SJCRH30 (cell line): ENCODE results near the gene NECTIN2. TPM values are rescaled to one million over a fixed set of nuclear protein-coding genes. Genes with fewer than 3 reads are reported as not detected.
"Not testable (repeated sequence)": the region's sequence is repeated elsewhere in the genome, so short reads cannot be mapped to it uniquely, and the experiment has no call there.

Source experiments
- DNase-seq, 2 experiments: peaks; one replicate each; pipeline ENCODE4 v3.0.0-alpha.2; 2015 to 2020
- H3K27ac ChIP-seq: fragments of 250-450 bp; sonication (Bioruptor Pico); 2 replicates; pipeline ENCODE4 v1.5.1; 2020; ENCODE audit warnings: mild to moderate bottlenecking, moderate library complexity
- H3K27me3 ChIP-seq: fragments of 250-450 bp; sonication (Bioruptor Pico); 2 replicates; pipeline ENCODE4 v1.5.1; 2020; ENCODE audit warnings: mild to moderate bottlenecking, moderate library complexity
- H3K36me3 ChIP-seq: fragments of 250-450 bp; sonication (Bioruptor Pico); 2 replicates; pipeline ENCODE4 v1.5.1; 2020; ENCODE audit warnings: mild to moderate bottlenecking, moderate library complexity
- H3K4me1 ChIP-seq: fragments of 250-450 bp; sonication (Bioruptor Pico); 2 replicates; pipeline ENCODE4 v1.5.1; 2020; ENCODE audit warnings: mild to moderate bottlenecking, moderate library complexity
- H3K4me3 ChIP-seq: fragments of 250-450 bp; sonication (Bioruptor Pico); 2 replicates; pipeline ENCODE4 v1.5.1; 2020; ENCODE audit warnings: mild to moderate bottlenecking, moderate library complexity
- H3K9me3 ChIP-seq: fragments of 250-450 bp; sonication (Bioruptor Pico); replicated peaks from 2 replicates; pipeline ENCODE4 v1.5.1; 2020; ENCODE audit warnings: mild to moderate bottlenecking, moderate library complexity
- total RNA-seq: library from RNA; depleted of rRNA; stranded (reverse); fragments of >200 nt; shearing (Covaris generic); gene quantifications from 2 replicates; pipeline ENCODE4 v1.2.3, GENCODE V29; 2014

The NECTIN2 gene
- total RNA-seq, 1 experiment from 2014 or later, result 46.0 TPM

- peaks cover 21% of the 10 kb centered on the region for H3K4me1 ChIP-seq
- H3K27me3 ChIP-seq, result no peaks in the 10 kb centered on the region
- peak overlapping the region; percentile 54 for H3K27ac ChIP-seq
- DNase-seq, result peak; percentile 89 to 90
- H3K4me3 ChIP-seq, result no peak overlapping the region
- H3K36me3 ChIP-seq, result peaks cover 2% of the 10 kb centered on the region; the same call in 1 of the 2 replicates
- H3K9me3 ChIP-seq, result no peaks in the 10 kb centered on the region
These were observed 10.5 kb downstream of the NECTIN2 start for GRCh38 chr19:44856421-44857083.

GRCh38 chr19:44857837-44858236 lies 11.7 kb downstream of the NECTIN2 start:
- Histone ChIP-seq H3K4me3 (no peak overlapping the region), H3K36me3 (peaks cover 5% of the 10 kb centered on the region; the same call in 1 of the 2 replicates), H3K27ac (no peak overlapping the region), H3K27me3 (no peaks in the 10 kb centered on the region), H3K4me1 (peaks cover 21% of the 10 kb centered on the region), H3K9me3 (no peaks in the 10 kb centered on the region)
- peak; percentile 55 to 60 for DNase-seq

GRCh38 chr19:44861576-44861975 lies 15.5 kb downstream of the NECTIN2 start:
- not testable (repeated sequence) for DNase-seq, H3K9me3 ChIP-seq, H3K4me3 ChIP-seq, H3K27me3 ChIP-seq, H3K27ac ChIP-seq
- H3K36me3 ChIP-seq, result peaks cover 12% of the 10 kb centered on the region
- peaks cover 14% of the 10 kb centered on the region for H3K4me1 ChIP-seq

- H3K36me3 ChIP-seq, result peaks cover 21% of the 10 kb centered on the region
- H3K27me3 ChIP-seq, result no peaks in the 10 kb centered on the region
- no peak overlapping the region for H3K27ac ChIP-seq
- H3K4me1 ChIP-seq, result no peaks in the 10 kb centered on the region
- no peak overlapping the region for H3K4me3 ChIP-seq
- no peak for DNase-seq
- H3K9me3 ChIP-seq, result no peaks in the 10 kb centered on the region
These were observed 17.9 kb downstream of the NECTIN2 start for GRCh38 chr19:44863990-44864389.

GRCh38 chr19:44865196-44865767 lies 19.2 kb downstream of the NECTIN2 start:
- Histone ChIP-seq H3K9me3 (no peaks in the 10 kb centered on the region), H3K27ac (no peak overlapping the region), H3K4me1 (no peaks in the 10 kb centered on the region), H3K36me3 (peaks cover 22% of the 10 kb centered on the region), H3K4me3 (no peak overlapping the region), H3K27me3 (no peaks in the 10 kb centered on the region)
- DNase-seq, result no peak

- H3K27ac ChIP-seq, result no peak overlapping the region
- no peak for DNase-seq
- no peaks in the 10 kb centered on the region for H3K27me3 ChIP-seq
- H3K4me3 ChIP-seq, result no peak overlapping the region
- H3K4me1 ChIP-seq, result no peaks in the 10 kb centered on the region
- peaks cover 28% of the 10 kb centered on the region for H3K36me3 ChIP-seq
- H3K9me3 ChIP-seq, result no peaks in the 10 kb centered on the region
These were observed 20.6 kb downstream of the NECTIN2 start for GRCh38 chr19:44866664-44867063.

- Histone ChIP-seq H3K36me3 (peaks cover 32% of the 10 kb centered on the region), H3K27ac (no peak overlapping the region), H3K4me1 (no peaks in the 10 kb centered on the region), H3K27me3 (no peaks in the 10 kb centered on the region), H3K9me3 (no peaks in the 10 kb centered on the region), H3K4me3 (no peak overlapping the region)
- no peak for DNase-seq
These were observed 21.5 kb downstream of the NECTIN2 start for GRCh38 chr19:44867578-44867977.

- H3K9me3 ChIP-seq, result no peaks in the 10 kb centered on the region
- H3K4me3 ChIP-seq, result no peak overlapping the region
- H3K36me3 ChIP-seq, result peaks cover 52% of the 10 kb centered on the region
- peak; percentile 39 to 46 for DNase-seq
- H3K27ac ChIP-seq, result no peak overlapping the region
- no peaks in the 10 kb centered on the region for H3K27me3 ChIP-seq
- peaks cover 8% of the 10 kb centered on the region for H3K4me1 ChIP-seq
These were observed 23.8 kb downstream of the NECTIN2 start for GRCh38 chr19:44869733-44870470.

- Histone ChIP-seq H3K27ac (no peak overlapping the region), H3K4me3 (no peak overlapping the region), H3K36me3 (peaks cover 49% of the 10 kb centered on the region), H3K9me3 (no peaks in the 10 kb centered on the region), H3K27me3 (no peaks in the 10 kb centered on the region), H3K4me1 (peaks cover 25% of the 10 kb centered on the region)
- no peak for DNase-seq
These were observed 25.7 kb downstream of the NECTIN2 start for GRCh38 chr19:44871809-44872208.

- Histone ChIP-seq H3K36me3 (peaks cover 45% of the 10 kb centered on the region), H3K27me3 (no peaks in the 10 kb centered on the region), H3K9me3 (no peaks in the 10 kb centered on the region), H3K4me1 (peaks cover 33% of the 10 kb centered on the region), H3K4me3 (no peak overlapping the region), H3K27ac (no peak overlapping the region)
- no peak for DNase-seq
These were observed 26.6 kb downstream of the NECTIN2 start for GRCh38 chr19:44872661-44873060.

- Histone ChIP-seq H3K9me3 (no peaks in the 10 kb centered on the region), H3K27ac (no peak overlapping the region), H3K4me1 (peaks cover 33% of the 10 kb centered on the region), H3K27me3 (no peaks in the 10 kb centered on the region), H3K4me3 (no peak overlapping the region), H3K36me3 (peaks cover 45% of the 10 kb centered on the region)
- no peak for DNase-seq
These were observed 28.2 kb downstream of the NECTIN2 start for GRCh38 chr19:44874317-44874716.

GRCh38 chr19:44875666-44876451 lies 29.8 kb downstream of the NECTIN2 start:
- Histone ChIP-seq H3K4me3 (no peak overlapping the region), H3K9me3 (no peaks in the 10 kb centered on the region), H3K4me1 (peaks cover 33% of the 10 kb centered on the region), H3K36me3 (peaks cover 44% of the 10 kb centered on the region), H3K27me3 (no peaks in the 10 kb centered on the region), H3K27ac (peak overlapping the region; percentile 45)
- peak; percentile 66 to 73 for DNase-seq

- Histone ChIP-seq H3K4me1 (peaks cover 33% of the 10 kb centered on the region), H3K27me3 (no peaks in the 10 kb centered on the region), H3K36me3 (peaks cover 39% of the 10 kb centered on the region), H3K9me3 (no peaks in the 10 kb centered on the region), H3K4me3 (no peak overlapping the region), H3K27ac (no peak overlapping the region; the same call in 1 of the 2 replicates)
- DNase-seq, result peak; percentile 39 to 57
These were observed 30.9 kb downstream of the NECTIN2 start for GRCh38 chr19:44876930-44877535.

- DNase-seq, result no peak
- Histone ChIP-seq H3K4me1 (peaks cover 31% of the 10 kb centered on the region), H3K9me3 (no peaks in the 10 kb centered on the region), H3K27me3 (no peaks in the 10 kb centered on the region), H3K27ac (no peak overlapping the region), H3K36me3 (peaks cover 28% of the 10 kb centered on the region), H3K4me3 (no peak overlapping the region)
These were observed 32.2 kb downstream of the NECTIN2 start for GRCh38 chr19:44878120-44878865.
